GM21360 (cell line): Measurements from ENCODE around the gene ST8SIA5.
"Not testable (repeated sequence)": the region's sequence is repeated elsewhere in the genome, so short reads cannot be mapped to it uniquely, and the experiment has no call there.

Experiments
- ATAC-seq: cut with Tn5 transposase; IDR thresholded peaks from one replicate; pipeline ENCODE4 v1.9.1; 2021; ENCODE audit warnings: mild to moderate bottlenecking, moderate library complexity; ENCODE audit not compliant: unreplicated experiment

Gene ST8SIA5

DNA sequence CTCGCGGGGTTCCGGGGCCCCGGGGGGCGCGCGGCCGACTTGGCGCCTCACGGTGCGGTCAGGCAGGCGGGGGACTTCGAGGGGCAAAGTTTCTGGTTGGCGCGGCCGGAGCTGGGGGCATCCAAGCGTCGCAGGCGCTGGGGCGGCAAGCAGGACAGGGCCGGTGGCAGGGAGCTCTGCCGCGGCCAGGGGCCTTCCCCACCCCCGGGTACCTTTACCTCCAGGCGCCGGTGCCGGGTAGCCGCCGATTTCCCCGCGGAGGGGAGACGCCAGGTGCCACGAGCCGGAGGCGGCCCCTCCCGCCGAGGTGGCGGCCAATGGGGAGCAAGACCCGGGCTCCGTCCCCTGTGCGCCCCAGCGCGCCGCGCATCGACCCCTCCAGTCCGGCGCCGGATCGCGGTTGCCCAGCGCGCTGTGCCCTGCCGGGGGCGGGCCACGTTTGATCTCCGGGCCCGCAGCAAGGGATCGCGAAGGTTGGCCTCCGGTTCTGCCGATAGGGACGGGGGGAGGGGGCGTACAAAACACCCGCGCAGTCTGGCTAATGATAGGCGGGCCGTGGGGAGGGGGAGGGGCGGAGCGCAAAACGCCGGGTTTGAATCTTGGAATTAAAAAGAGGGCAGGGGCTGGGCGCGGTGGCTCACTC lies at the start of gene ST8SIA5:
ST8SIA5 (minus strand) TSS at position 495 of the 643 bp plus-strand sequence. CDS start 545 bp downstream, outside the sequence.
- peak; percentile 38 for ATAC-seq

DNA sequence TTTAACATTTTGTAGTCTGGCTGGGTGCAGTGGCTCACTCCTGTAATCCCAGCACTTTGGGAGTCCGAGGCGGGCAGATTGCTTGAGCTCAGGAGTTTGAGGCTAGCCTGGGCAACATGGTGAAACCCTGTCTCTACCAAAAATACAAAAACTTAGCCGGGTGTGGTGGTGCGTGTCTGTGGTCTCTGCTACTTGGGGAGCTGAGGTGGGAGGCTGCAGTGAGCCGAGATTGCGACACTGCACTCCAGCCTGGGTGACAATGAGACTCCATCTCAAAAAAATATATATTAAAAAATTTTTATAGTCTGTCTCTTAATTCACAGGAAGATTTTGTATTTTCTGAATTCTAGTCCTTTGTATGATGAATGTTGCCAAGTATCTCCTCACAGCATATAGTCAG lies 39.1 kb upstream of the ST8SIA5 start:
- ATAC-seq = not testable (repeated sequence)

DNA sequence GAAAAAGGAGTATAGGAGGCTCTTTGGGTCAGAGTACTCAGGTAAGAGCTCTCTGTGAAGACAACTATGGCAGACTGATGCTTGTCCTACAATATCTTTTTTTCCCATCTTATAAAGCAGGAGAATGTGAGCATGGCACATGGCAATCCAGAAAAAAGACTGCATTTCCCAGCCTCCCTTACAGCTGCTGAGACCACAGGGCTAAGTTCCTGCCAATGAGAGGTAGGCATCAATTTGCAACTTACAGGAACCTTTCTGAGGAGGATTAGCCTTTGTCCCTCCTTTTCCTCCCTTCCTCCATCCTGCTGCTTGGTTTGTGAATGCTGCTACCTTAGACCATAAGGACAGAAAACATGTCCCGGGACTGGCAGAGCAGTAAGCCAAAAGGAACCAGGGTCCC lies 37.8 kb upstream of the ST8SIA5 start:
- ATAC-seq = no peak

DNA sequence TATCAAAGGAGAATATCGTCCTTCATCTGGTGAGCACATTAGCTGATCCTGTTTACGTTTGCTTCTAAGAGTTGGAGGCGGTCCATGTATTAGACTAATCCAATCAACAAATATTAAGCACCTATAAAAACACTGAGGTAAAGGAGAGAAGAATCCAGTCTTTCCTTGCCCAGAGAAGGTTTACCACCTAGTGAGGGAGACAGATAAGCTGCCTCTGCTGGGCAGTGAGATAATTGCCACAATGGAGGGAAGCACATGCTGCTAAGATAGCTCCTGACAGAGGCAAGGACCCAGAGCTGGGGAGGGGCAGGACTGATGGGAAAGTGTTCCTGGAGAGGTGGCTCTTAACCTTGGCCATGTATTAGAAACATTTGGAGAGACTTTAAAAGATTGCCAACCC lies 36.7 kb upstream of the ST8SIA5 start:
- no peak for ATAC-seq

DNA sequence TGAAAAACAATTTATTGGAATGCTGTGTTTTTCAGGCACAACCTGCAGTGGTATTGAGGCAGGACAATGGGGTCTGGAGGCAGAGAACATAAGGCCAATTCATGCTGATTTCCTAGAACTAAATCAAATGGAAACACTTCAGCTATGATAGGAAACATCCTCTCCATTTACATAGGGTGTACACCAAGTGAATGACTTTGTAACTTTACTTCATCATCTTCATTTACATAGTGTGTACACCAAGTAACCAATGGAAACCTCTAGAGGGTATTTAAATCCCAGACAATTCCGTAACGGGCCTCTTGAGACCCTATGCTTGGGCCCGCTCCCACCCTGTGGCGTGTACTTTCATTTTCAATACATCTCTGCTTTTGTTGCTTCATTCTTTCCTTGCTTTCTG lies 32.2 kb upstream of the ST8SIA5 start:
- ATAC-seq = no peak

GRCh38 chr18:46787674-46788073 lies 30.8 kb upstream of the ST8SIA5 start:
- no peak for ATAC-seq

- ATAC-seq = no peak
Measured at GRCh38 chr18:46772357-46772756, 15.5 kb upstream of the ST8SIA5 start.

GRCh38 chr18:46771141-46771540 lies 14.3 kb upstream of the ST8SIA5 start:
- ATAC-seq = no peak

- ATAC-seq = no peak
Measured at GRCh38 chr18:46770708-46771107, 13.9 kb upstream of the ST8SIA5 start.

- no peak for ATAC-seq
Measured at GRCh38 chr18:46768166-46768921, 11.5 kb upstream of the ST8SIA5 start.

DNA sequence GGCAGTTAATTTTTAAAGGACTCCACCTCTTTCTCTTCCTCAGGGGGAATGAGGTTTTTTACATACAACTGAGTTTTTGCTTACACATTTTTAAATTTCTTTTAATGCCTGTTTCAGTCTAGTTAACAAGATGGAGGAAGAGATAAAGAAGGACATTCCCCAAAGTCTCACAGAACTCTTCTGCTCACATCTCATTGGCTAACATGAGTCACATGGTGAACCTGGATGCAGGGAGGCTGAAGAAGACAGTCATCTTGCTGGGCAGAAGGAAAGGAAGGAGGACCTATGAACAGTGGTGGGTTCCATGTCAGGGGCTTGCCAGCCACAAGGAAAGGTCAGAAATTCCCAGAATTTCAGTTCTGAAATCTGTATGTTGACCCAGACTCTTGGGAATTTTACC lies 10.4 kb upstream of the ST8SIA5 start:
- ATAC-seq = no peak

- no peak for ATAC-seq
Measured at GRCh38 chr18:46764586-46764985, 7.7 kb upstream of the ST8SIA5 start.

GRCh38 chr18:46761059-46761769 lies 4.4 kb upstream of the ST8SIA5 start:
- ATAC-seq = no peak

- no peak for ATAC-seq
Measured at GRCh38 chr18:46759890-46760289, 3.0 kb upstream of the ST8SIA5 start.

- ATAC-seq = peak; percentile 1
Measured at GRCh38 chr18:46756025-46756558, 761 bp downstream of the ST8SIA5 start.

- ATAC-seq = no peak
Measured at GRCh38 chr18:46755315-46756024, 1.4 kb downstream of the ST8SIA5 start.

DNA sequence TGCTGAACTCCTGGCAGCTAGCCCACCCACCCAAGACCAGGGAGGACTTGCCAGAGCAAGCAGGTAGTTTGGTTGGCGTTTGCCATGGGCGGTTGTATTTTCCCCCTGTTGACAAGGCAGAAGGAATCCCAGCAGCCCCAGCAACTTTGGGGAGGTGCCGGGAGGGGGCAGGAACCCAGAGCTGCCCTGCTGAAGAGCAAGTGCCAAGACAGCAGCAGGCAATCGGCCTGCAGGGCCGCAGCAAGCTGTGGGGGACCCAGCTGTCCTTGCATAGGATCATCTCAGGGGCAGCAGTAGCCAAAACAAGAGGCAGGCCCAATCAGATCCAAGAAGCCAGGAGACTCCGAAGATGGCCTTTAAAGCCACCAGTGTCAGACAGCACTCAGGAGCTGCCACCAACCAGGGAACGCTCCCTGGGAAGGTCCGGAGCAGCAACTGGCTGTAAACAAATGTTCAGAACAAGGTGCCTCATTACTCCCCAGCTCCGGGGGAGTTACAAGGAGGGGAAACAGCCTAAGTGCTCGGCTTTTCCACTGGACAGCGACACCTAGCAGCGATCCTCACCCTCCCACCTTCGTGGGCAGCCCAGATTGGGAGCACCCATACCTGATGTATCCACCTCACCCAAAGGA lies 2.1 kb downstream of the ST8SIA5 start:
- ATAC-seq = no peak

DNA sequence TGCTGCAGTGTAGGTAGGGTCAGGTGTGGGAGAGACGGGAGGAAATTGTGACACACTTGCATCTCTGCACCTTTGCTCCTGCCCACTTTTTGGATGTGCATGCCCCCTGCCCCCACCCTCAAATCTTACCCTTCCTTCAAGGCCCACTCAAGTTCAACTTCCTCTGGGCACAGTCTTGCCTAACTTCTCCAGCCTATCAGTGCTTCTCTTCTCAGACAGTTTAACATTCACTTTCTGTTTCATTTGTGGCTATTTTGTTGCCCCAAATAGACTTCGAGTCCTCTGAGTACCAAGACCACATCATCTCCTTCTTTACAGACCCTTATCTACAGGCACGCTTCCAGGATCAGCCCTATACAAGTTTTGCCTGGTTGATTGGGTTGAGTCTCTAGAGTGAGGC lies 2.7 kb downstream of the ST8SIA5 start:
- ATAC-seq = peak; percentile 48

DNA sequence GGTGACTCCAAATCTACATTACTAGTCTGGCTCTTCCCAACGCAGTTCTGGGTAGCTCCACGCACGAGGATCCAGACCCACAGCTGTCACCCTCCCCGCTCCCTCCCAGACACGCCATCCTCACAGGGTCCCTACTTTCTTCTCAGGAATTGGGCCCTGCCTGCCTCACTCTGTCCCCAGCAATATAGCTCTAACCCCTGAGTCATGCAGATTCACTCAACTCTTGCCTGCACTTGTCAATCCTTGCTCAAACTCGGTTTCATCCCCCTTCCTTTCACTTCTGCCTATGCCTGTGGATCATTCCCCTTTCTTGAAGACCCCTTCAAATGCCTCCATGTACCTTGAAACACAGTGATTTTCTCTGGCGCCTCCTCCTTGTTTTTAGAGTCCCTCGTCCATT lies 5.0 kb downstream of the ST8SIA5 start:
- ATAC-seq = no peak

- ATAC-seq = no peak
Measured at GRCh38 chr18:46750626-46751025, 6.2 kb downstream of the ST8SIA5 start.

GRCh38 chr18:46748466-46748865 lies 8.4 kb downstream of the ST8SIA5 start:
- no peak for ATAC-seq
